Endodermal cell (in vitro differentiated cells): Measurements from ENCODE around the gene KDELR3. TPM values are rescaled to one million over a fixed set of nuclear protein-coding genes. Genes with fewer than 3 reads are reported as not detected.

Experiments used
- DNase-seq: peaks from one replicate; pipeline ENCODE4 v3.0.0-alpha.2; 2017
- H3K27ac ChIP-seq: 2 replicates; pipeline ENCODE4 v1.5.1; 2013; ENCODE audit warnings: mild to moderate bottlenecking, low read depth, low read length, moderate library complexity
- H3K27me3 ChIP-seq: 2 replicates; pipeline ENCODE4 v1.6.1; 2013; ENCODE audit warnings: mild to moderate bottlenecking, low read length, moderate library complexity; ENCODE audit not compliant: insufficient read depth, control insufficient read depth, poor library complexity, severe bottlenecking
- H3K36me3 ChIP-seq: 2 replicates; pipeline ENCODE4 v1.7.0; 2013; ENCODE audit warnings: mild to moderate bottlenecking, low read length, moderate library complexity; ENCODE audit not compliant: control insufficient read depth, insufficient read depth
- H3K4me1 ChIP-seq: one replicate; pipeline ENCODE4 v1.7.0; 2013; ENCODE audit warnings: low read length; ENCODE audit not compliant: control insufficient read depth, insufficient read depth
- H3K4me3 ChIP-seq: 2 replicates; pipeline ENCODE4 v1.5.1; 2013; ENCODE audit warnings: mild to moderate bottlenecking, low read length, moderate library complexity
- H3K9ac ChIP-seq: 2 replicates; pipeline ENCODE4 v1.6.1; 2013; ENCODE audit warnings: mild to moderate bottlenecking, low read length, moderate library complexity; ENCODE audit not compliant: poor library complexity, severe bottlenecking; ENCODE audit errors: extremely low read depth
- H3K9me3 ChIP-seq: 2 replicates; pipeline ENCODE4 v1.6.1; 2013; ENCODE audit warnings: mild to moderate bottlenecking, low read length, moderate library complexity; ENCODE audit not compliant: control insufficient read depth
- H3K27ac Mint-ChIP-seq: 2 replicates; pipeline ENCODE4 v1.8.0; 2020; ENCODE audit warnings: mixed read lengths
- H3K27me3 Mint-ChIP-seq: 2 replicates; pipeline ENCODE4 v1.8.0; 2021; ENCODE audit warnings: mild to moderate bottlenecking, mixed read lengths; ENCODE audit not compliant: insufficient read depth
- H3K36me3 Mint-ChIP-seq: 2 replicates; pipeline ENCODE4 v1.8.0; 2020; ENCODE audit warnings: low read depth, mixed read lengths
- H3K4me1 Mint-ChIP-seq: 2 replicates; pipeline ENCODE4 v1.8.0; 2020; ENCODE audit warnings: mixed read lengths
- H3K4me3 Mint-ChIP-seq: 2 replicates; pipeline ENCODE4 v1.8.0; 2020; ENCODE audit warnings: mild to moderate bottlenecking, moderate library complexity, mixed read lengths
- H3K9me3 Mint-ChIP-seq: 2 replicates; pipeline ENCODE4 v1.8.0; 2020; ENCODE audit warnings: mild to moderate bottlenecking, mixed read lengths
- CTCF ChIP-seq: fragments of 200-600 bp; sonication (generic); conservative IDR thresholded peaks from 2 replicates; pipeline ENCODE4 v1.5.0; 2021; ENCODE audit warnings: antibody characterized with exemption, mild to moderate bottlenecking
- WGBS, 2 experiments: methylation state at CpG; one replicate each; pipeline versions ENCODE4 v1.1.5 to v1.1.7; 2013; ENCODE audit warnings: missing lambda C conversion rate in 2 of 2, mixed read lengths in 1 of 2; ENCODE audit not compliant: insufficient coverage in 1 of 2, insufficient read length in 1 of 2; 5-methylcytosine and 5-hydroxymethylcytosine counted together
- total RNA-seq, 2 donors: library from RNA; stranded (reverse); fragmentation: NEBNext Ultra II Directional in 1 of 2; extraction: Animal tissue kit (Norgen Biotek cat#: 25700) in 1 of 2; gene quantifications; 2 replicates in 1 of 2; 3 replicates in 1 of 2; pipeline ENCODE4 v1.2.1, GENCODE V29; 2021

The KDELR3 gene
- total RNA-seq, 2 donors from 2014 or later, result 11.4 to 14.9 TPM

GRCh38 chr22:38427465-38427864 is 40.4 kb upstream of the KDELR3 start:
- no peaks in the 10 kb centered on the region for H3K4me1 ChIP-seq
- H3K27me3 Mint-ChIP-seq, result no peaks in the 10 kb centered on the region
- TF ChIP-seq CTCF, result no peak
- no peaks in the 10 kb centered on the region for H3K36me3 ChIP-seq
- H3K4me3 ChIP-seq, result no peak overlapping the region
- no peak overlapping the region for H3K4me3 Mint-ChIP-seq
- DNase-seq, result no peak
- H3K27ac ChIP-seq, result no peak overlapping the region
- H3K4me1 Mint-ChIP-seq, result peaks cover 4% of the 10 kb centered on the region
- no peaks in the 10 kb centered on the region for H3K36me3 Mint-ChIP-seq
- no peak overlapping the region for H3K9ac ChIP-seq
- no peaks in the 10 kb centered on the region for H3K9me3 ChIP-seq
- 92 to 95% methylated on average over 26 to 36 of the region's 36 CpGs for WGBS, 2 experiments
- no peaks in the 10 kb centered on the region for H3K9me3 Mint-ChIP-seq
- no peak overlapping the region for H3K27ac Mint-ChIP-seq
- no peaks in the 10 kb centered on the region for H3K27me3 ChIP-seq

- H3K36me3 ChIP-seq, result no peaks in the 10 kb centered on the region
- no peaks in the 10 kb centered on the region for H3K9me3 Mint-ChIP-seq
- TF ChIP-seq CTCF, result no peak
- H3K4me3 ChIP-seq, result no peak overlapping the region
- 96 to 97% methylated on average over 17 to 31 of the region's 31 CpGs for WGBS, 2 experiments
- no peak overlapping the region for H3K9ac ChIP-seq
- no peak overlapping the region for H3K27ac Mint-ChIP-seq
- H3K27me3 Mint-ChIP-seq, result no peaks in the 10 kb centered on the region
- no peak overlapping the region for H3K27ac ChIP-seq
- H3K27me3 ChIP-seq, result no peaks in the 10 kb centered on the region
- no peak overlapping the region for H3K4me3 Mint-ChIP-seq
- DNase-seq, result no peak
- H3K36me3 Mint-ChIP-seq, result no peaks in the 10 kb centered on the region
- no peaks in the 10 kb centered on the region for H3K9me3 ChIP-seq
- no peaks in the 10 kb centered on the region for H3K4me1 ChIP-seq
- no peaks in the 10 kb centered on the region for H3K4me1 Mint-ChIP-seq
Measured at GRCh38 chr22:38427940-38428339, 40.0 kb upstream of the KDELR3 start.

- Histone ChIP-seq H3K4me3 (no peak overlapping the region), H3K9me3 (no peaks in the 10 kb centered on the region), H3K9ac (no peak overlapping the region), H3K27me3 (no peaks in the 10 kb centered on the region), H3K27ac (no peak overlapping the region), H3K36me3 (no peaks in the 10 kb centered on the region), H3K4me1 (no peaks in the 10 kb centered on the region)
- TF ChIP-seq CTCF, result no peak
- Mint-ChIP-seq H3K4me1 (no peaks in the 10 kb centered on the region), H3K9me3 (no peaks in the 10 kb centered on the region), H3K4me3 (no peak overlapping the region), H3K36me3 (no peaks in the 10 kb centered on the region), H3K27ac (no peak overlapping the region), H3K27me3 (peaks cover 1% of the 10 kb centered on the region)
- no peak for DNase-seq
- WGBS, 2 experiments, result 93 to 94% methylated on average over 2 of the region's 2 CpGs
Measured at GRCh38 chr22:38428714-38429113, 39.2 kb upstream of the KDELR3 start.
